Measurements from ENCODE around the gene RNF180.

- TF ChIP-seq POLR2A (IDR thresholded peaks at IDR 0.05; ENCODE audit: low read depth, low read length) (no peak), POU2F2 (IDR thresholded peaks at IDR 0.05; ENCODE audit: low read depth, low read length) (no peak), TAF1 (IDR thresholded peaks at IDR 0.05; ENCODE audit: low read depth, low read length) (no peak), POLR2AphosphoS5 (IDR thresholded peaks at IDR 0.05; ENCODE audit: low read depth, low read length) (no peak), SPI1 (IDR thresholded peaks at IDR 0.05; ENCODE audit: low read depth, low read length) (no peak)
Observed at GRCh38 chr5:64397552-64397951, 231.9 kb downstream of the RNF180 start.
